Heart left ventricle (tissue), 16 donors: Measurements from ENCODE around the gene ULK4. TPM values are rescaled to one million over a fixed set of nuclear protein-coding genes. Genes with fewer than 3 reads are reported as not detected.

Experiments used
- ATAC-seq, 4 donors: fragments of 200-7000 bp; cut with Tn5 transposase; one replicate each; pipeline ENCODE4 v1.9.1; 2020 to 2022; ENCODE audit warnings: moderate library complexity in 4 of 4, mild to moderate bottlenecking in 3 of 4, moderate number of reproducible peaks in 1 of 4
- DNase-seq, 5 donors: peaks; one replicate each; pipeline ENCODE4 v3.0.0-alpha.2; 2020
- H3K27ac ChIP-seq, 12 donors: fragments of 200-600 bp; sonication (generic) in 4 of 12; one replicate each; pipeline versions ENCODE4 v1.5.0 to v1.8.0; 2016 to 2022; ENCODE audit warnings: mild to moderate bottlenecking in 2 of 12
- H3K27me3 ChIP-seq, 9 donors: fragments of 200-600 bp; sonication (generic) in 2 of 9; one replicate each; pipeline versions ENCODE4 v1.5.1 to v1.8.0; 2016 to 2022; ENCODE audit warnings: mild to moderate bottlenecking in 3 of 9
- H3K36me3 ChIP-seq, 9 donors: fragments of 200-600 bp; sonication (generic) in 2 of 9; one replicate each; pipeline versions ENCODE4 v1.5.0 to v1.8.0; 2018 to 2022; ENCODE audit warnings: mild to moderate bottlenecking in 2 of 9
- H3K4me1 ChIP-seq, 12 donors: fragments of 200-600 bp; sonication (generic) in 4 of 12; one replicate each; pipeline versions ENCODE4 v1.5.0 to v1.8.0; 2016 to 2022; ENCODE audit warnings: mild to moderate bottlenecking in 3 of 12
- H3K4me3 ChIP-seq, 12 donors: fragments of 200-600 bp; sonication (generic) in 4 of 12; one replicate each; pipeline versions ENCODE4 v1.5.0 to v1.8.0; 2017 to 2022; ENCODE audit warnings: mild to moderate bottlenecking in 9 of 12, moderate library complexity in 4 of 12
- H3K9me3 ChIP-seq, 12 donors: fragments of 200-600 bp; sonication (generic) in 4 of 12; one replicate each; pipeline versions ENCODE4 v1.5.0 to v1.8.0; 2016 to 2022; ENCODE audit warnings: mild to moderate bottlenecking in 1 of 12
- CTCF ChIP-seq, 12 donors: fragments of 200-600 bp; sonication (generic) in 4 of 12; IDR thresholded peaks; one replicate each; pipeline versions ENCODE4 v1.5.0 to v1.8.0; 2018 to 2022; ENCODE audit warnings: antibody characterized with exemption in 12 of 12, mild to moderate bottlenecking in 5 of 12
- POLR2A ChIP-seq, 2 donors: fragments of 450-650 bp; IDR thresholded peaks; one replicate each; pipeline ENCODE4 v1.6.1; 2017; ENCODE audit warnings: antibody characterized with exemption in 2 of 2, mild to moderate bottlenecking in 2 of 2, moderate library complexity in 2 of 2
- WGBS, 4 donors: extraction: QIAGEN DNeasy Blood & Tissue Kit in 2 of 4; methylation state at CpG; one replicate each; pipeline versions ENCODE4 v1.1.5 to v1.1.7; 2013 to 2018; 5-methylcytosine and 5-hydroxymethylcytosine counted together
- intact Hi-C, 10 donors: fragments of 100-400 bp; cut with DNase I; formaldehyde crosslinking; loops; one replicate each; pipeline versions ENCODE4 v1.11.1 to v1.14.2; 2022
- polyA plus RNA-seq, 2 donors: library from polyadenylated mRNA; stranded (reverse); fragments of 200-250 nt; gene quantifications; one replicate each; pipeline ENCODE4 v1.2.3, GENCODE V29; 2013
- total RNA-seq, 9 donors: library from RNA; depleted of rRNA in 2 of 9; stranded (reverse); fragments of >200 nt in 2 of 9; fragmentation: NEBNext Ultra II Directional in 3 of 9; extraction: Animal tissue kit (Norgen Biotek cat#: 25700) in 3 of 9; gene quantifications; one replicate each; pipeline versions ENCODE4 v1.1.0 to v1.2.4, GENCODE V29; 2016 to 2023
- donor health status: ischemic (EF 13 %, LVEDD 7.1; RV severe dilation, severe dysfunction).
- donor health status: healthy with polysubstance abuse.
- donor health status: DM: no; HTN: yes; CAD: no.
- donor health status: DM: no; HTN: no; CAD: no.
- donor health status: ischemic (EF 25% LVEDD 6.9; RV normal size, moderate dysfunction).
- donor health status: ischemic (EF 25% LVEDD 5.7; RV mildly dilated, moderate dysfunction).
- donor health status: healthy.
- donor health status: DM: yes; HTN: yes; CAD: no.
- donor health status: ischemic (EF 35%, LVEDD 5.7; RV mildly dilated, moderate dysfunction).
- donor health status: nonischemic (EF 11% LVEDD 7.7; RV severe dilation, severe dysfunction).
- donor health status: DM: yes; HTN: yes; CAD: no.
- donor health status: PGD.
- donor health status: ischemic (EF 29% LVEDD 5.4; RV normal size, mild dysfunction).
- donor health status: nonischemic (EF 23%, LVEDD 6.1; RV moderate dilation, normal function).

ULK4 gene
- total and polyA plus RNA-seq, 11 donors = 0.91 to 6.1 (median 2.1) TPM

GRCh38 chr3:41488501-41488900 lies 473.4 kb downstream of the ULK4 start:
- intact Hi-C loops = no loop called here
- ATAC-seq = no peak
- no peak overlapping the region for H3K4me3 ChIP-seq
- TF ChIP-seq CTCF (IDR thresholded peaks at IDR 0.05) (no peak), POLR2A (IDR thresholded peaks at IDR 0.05) (no peak)
- no peak overlapping the region for H3K27ac ChIP-seq
- H3K27me3 ChIP-seq = no peaks in the 10 kb centered on the region
- H3K36me3 ChIP-seq = no peaks in the 10 kb centered on the region
- no peak for DNase-seq
- H3K4me1 ChIP-seq = no peaks in the 10 kb centered on the region
- H3K9me3 ChIP-seq = peaks cover 0 to 6% (median 0%) of the 10 kb centered on the region in 12 donors

DNA sequence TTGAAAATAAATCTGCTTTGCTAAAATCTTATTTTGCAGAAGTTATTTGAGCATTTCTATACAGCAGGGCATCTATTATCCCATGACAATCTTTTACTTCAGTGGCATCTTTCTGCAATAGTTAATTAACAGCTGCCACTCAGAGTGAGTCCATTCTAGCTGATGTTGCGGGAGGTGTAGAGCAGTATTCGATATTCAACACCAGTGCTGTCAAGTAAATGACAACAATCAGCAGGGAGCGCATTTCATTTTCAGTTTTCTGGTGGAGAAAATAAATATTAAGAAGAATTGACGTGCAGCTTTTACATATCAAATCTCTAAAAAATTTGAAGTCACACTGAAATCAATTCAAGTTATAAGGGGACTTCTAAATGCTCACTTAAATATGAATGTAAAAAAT lies 476.4 kb downstream of the ULK4 start:
- TF ChIP-seq POLR2A (IDR thresholded peaks at IDR 0.05) = no peak
- TF ChIP-seq CTCF (IDR thresholded peaks at IDR 0.05) = no peak
- intact Hi-C loops = no loop called here
- Histone ChIP-seq H3K27me3 (no peaks in the 10 kb centered on the region), H3K4me3 (no peak overlapping the region), H3K9me3 (peaks cover 0 to 6% (median 0%) of the 10 kb centered on the region in 12 donors), H3K4me1 (no peaks in the 10 kb centered on the region), H3K36me3 (no peaks in the 10 kb centered on the region), H3K27ac (no peak overlapping the region)
- DNase-seq (no peak), ATAC-seq (no peak)
- whole genome bisulfite sequencing, 4 donors = 95 to 97% (median 95%) methylated on average over 4 of the region's 4 CpGs

- DNase-seq = no peak
- Histone ChIP-seq H3K4me1 (no peaks in the 10 kb centered on the region), H3K27ac (no peak overlapping the region), H3K27me3 (no peaks in the 10 kb centered on the region), H3K9me3 (peaks cover 0 to 6% (median 0%) of the 10 kb centered on the region in 12 donors), H3K4me3 (no peak overlapping the region), H3K36me3 (no peaks in the 10 kb centered on the region)
- intact Hi-C loops = no loop called here
- no peak for ATAC-seq
- TF ChIP-seq CTCF (IDR thresholded peaks at IDR 0.05) = no peak
- TF ChIP-seq POLR2A (IDR thresholded peaks at IDR 0.05) = no peak
- WGBS, 4 donors = 70 to 81% (median 77%) methylated on average over 2 of the region's 2 CpGs
Observed at GRCh38 chr3:41482134-41482533, 479.8 kb downstream of the ULK4 start.

DNA sequence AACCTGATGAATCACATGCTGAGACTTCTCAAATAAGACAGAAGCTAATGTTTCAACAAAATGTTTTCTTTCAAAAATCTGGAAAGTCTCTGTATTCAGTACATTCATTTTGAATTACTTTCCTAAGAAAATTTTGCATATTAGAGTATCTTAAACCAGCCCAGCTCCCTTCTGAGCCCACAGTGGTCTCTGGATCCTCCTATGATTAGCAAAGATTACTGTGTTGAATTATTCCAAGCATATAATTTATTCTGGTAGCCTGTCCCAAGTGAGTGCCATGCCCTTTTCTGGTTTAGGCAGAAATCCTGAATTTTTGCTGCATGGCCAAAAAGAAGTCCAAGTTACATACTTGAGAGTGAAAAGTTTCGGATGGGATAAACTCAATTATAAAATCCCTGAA lies 483.6 kb downstream of the ULK4 start:
- H3K9me3 ChIP-seq = peaks cover 0 to 18% (median 12%) of the 10 kb centered on the region in 12 donors
- H3K4me3 ChIP-seq = no peak overlapping the region
- H3K4me1 ChIP-seq = no peaks in the 10 kb centered on the region
- intact Hi-C loops = no loop called here
- no peaks in the 10 kb centered on the region for H3K27me3 ChIP-seq
- TF ChIP-seq POLR2A (IDR thresholded peaks at IDR 0.05) = no peak
- TF ChIP-seq CTCF (IDR thresholded peaks at IDR 0.05) = no peak
- H3K27ac ChIP-seq = no peak overlapping the region
- DNase-seq = no peak
- whole genome bisulfite sequencing, 4 donors = 70 to 77% (median 75%) methylated on average over 1 of the region's 1 CpG
- no peak for ATAC-seq
- H3K36me3 ChIP-seq = no peaks in the 10 kb centered on the region
